ENCODE data around the gene ADH1C.

DNA sequence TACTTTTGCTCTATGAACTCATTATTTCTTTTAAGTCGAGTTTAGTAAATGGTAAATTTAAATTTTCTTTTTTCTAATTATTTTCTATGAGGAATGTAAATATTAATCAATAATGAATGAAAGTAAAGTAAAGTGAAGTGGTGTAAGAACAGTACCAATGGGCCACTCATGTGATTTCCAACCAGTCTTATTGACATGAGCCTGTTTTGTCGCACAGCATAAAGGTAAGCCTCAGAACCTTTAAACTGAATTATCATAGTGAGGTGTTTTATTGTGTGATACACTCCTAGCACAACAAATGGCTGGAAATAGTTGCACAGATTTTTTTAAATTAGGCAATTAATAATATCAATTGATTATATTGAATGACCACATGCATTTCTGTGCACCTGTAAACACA, 1.1 kb downstream of the ADH1C start:
- TF ChIP-seq, protein P1, sequence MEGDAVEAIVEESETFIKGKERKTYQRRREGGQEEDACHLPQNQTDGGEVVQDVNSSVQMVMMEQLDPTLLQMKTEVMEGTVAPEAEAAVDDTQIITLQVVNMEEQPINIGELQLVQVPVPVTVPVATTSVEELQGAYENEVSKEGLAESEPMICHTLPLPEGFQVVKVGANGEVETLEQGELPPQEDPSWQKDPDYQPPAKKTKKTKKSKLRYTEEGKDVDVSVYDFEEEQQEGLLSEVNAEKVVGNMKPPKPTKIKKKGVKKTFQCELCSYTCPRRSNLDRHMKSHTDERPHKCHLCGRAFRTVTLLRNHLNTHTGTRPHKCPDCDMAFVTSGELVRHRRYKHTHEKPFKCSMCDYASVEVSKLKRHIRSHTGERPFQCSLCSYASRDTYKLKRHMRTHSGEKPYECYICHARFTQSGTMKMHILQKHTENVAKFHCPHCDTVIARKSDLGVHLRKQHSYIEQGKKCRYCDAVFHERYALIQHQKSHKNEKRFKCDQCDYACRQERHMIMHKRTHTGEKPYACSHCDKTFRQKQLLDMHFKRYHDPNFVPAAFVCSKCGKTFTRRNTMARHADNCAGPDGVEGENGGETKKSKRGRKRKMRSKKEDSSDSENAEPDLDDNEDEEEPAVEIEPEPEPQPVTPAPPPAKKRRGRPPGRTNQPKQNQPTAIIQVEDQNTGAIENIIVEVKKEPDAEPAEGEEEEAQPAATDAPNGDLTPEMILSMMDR (IDR thresholded peaks at IDR 0.05; ENCODE audit: low read depth, low read length), result no peak
- no peak for TF ChIP-seq EZH2phosphoT487 (IDR thresholded peaks at IDR 0.05; ENCODE audit: low read depth)
